PC-3 (cell line): ENCODE results near the gene DSC2.

ENCODE experiments used
- CTCF ChIP-seq: fragments of 300-600 bp; sonication (generic); conservative IDR thresholded peaks from 2 replicates; pipeline ENCODE4 v1.5.1; 2017; ENCODE audit warnings: antibody characterized with exemption, low read depth, mild to moderate bottlenecking, low read length
- EZH2 ChIP-seq: fragments of 300-600 bp; sonication (generic); IDR thresholded peaks from one replicate; pipeline ENCODE4 v1.6.1; 2017; ENCODE audit warnings: antibody characterized with exemption, mild to moderate bottlenecking, low read length; ENCODE audit not compliant: unreplicated experiment
- EZH2phosphoT487 ChIP-seq: fragments of 300-600 bp; sonication (generic); IDR thresholded peaks from 2 replicates; pipeline ENCODE4 v1.6.1; 2018; ENCODE audit warnings: mild to moderate bottlenecking, antibody characterized with exemption, low read length, borderline replicate concordance

GRCh38 chr18:31120594-31120993, 18.4 kb upstream of the DSC2 start:
- no peak for TF ChIP-seq CTCF
- no peak for TF ChIP-seq EZH2
- TF ChIP-seq EZH2phosphoT487 = no peak
